Spleen (tissue), 11 donors: ENCODE data around the gene SCUBE1. TPM values are rescaled to one million over a fixed set of nuclear protein-coding genes. Genes with fewer than 3 reads are reported as not detected.

Experiments used
- DNase-seq: peaks from one replicate; pipeline ENCODE4 v3.0.0-alpha.2; 2020
- H3K27ac ChIP-seq, 8 donors: fragments of 200-600 bp; sonication (generic) in 7 of 8; 1 replicate in 4 of 8; 2 replicates in 4 of 8; pipeline versions ENCODE4 v1.5.0 to v1.8.0; 2016 to 2021; ENCODE audit warnings: inconsistent platforms in 4 of 8, mild to moderate bottlenecking in 4 of 8, moderate library complexity in 1 of 8
- H3K27me3 ChIP-seq, 7 donors: fragments of 200-600 bp; sonication (generic) in 6 of 7; replicated peaks in 1 of 7; 1 replicate in 4 of 7; 2 replicates in 3 of 7; pipeline versions ENCODE4 v1.5.0 to v1.8.0; 2016 to 2021; ENCODE audit warnings: inconsistent platforms in 3 of 7, mild to moderate bottlenecking in 1 of 7
- H3K36me3 ChIP-seq, 6 donors: fragments of 200-600 bp; sonication (generic) in 5 of 6; 1 replicate in 4 of 6; 2 replicates in 2 of 6; pipeline versions ENCODE4 v1.5.0 to v1.8.0; 2016 to 2021; ENCODE audit warnings: inconsistent platforms in 2 of 6
- H3K4me1 ChIP-seq, 6 donors: fragments of 200-600 bp; sonication (generic) in 5 of 6; 1 replicate in 3 of 6; 2 replicates in 3 of 6; pipeline versions ENCODE4 v1.5.0 to v1.8.0; 2016 to 2021; ENCODE audit warnings: inconsistent platforms in 3 of 6
- H3K4me3 ChIP-seq, 8 donors: fragments of 200-600 bp; sonication (generic) in 7 of 8; 1 replicate in 4 of 8; 2 replicates in 4 of 8; pipeline versions ENCODE4 v1.5.0 to v1.8.0; 2016 to 2021; ENCODE audit warnings: inconsistent platforms in 4 of 8, mild to moderate bottlenecking in 4 of 8, moderate library complexity in 2 of 8
- H3K9me3 ChIP-seq, 8 donors: fragments of 200-600 bp; sonication (generic) in 7 of 8; 1 replicate in 4 of 8; 2 replicates in 4 of 8; pipeline versions ENCODE4 v1.5.0 to v1.8.0; 2016 to 2021; ENCODE audit warnings: inconsistent platforms in 4 of 8
- POLR2A ChIP-seq, 3 donors: fragments of 450-650 bp; IDR thresholded peaks; one replicate each; pipeline ENCODE4 v1.5.1; 2017; ENCODE audit warnings: antibody characterized with exemption in 3 of 3, mild to moderate bottlenecking in 1 of 3
- POLR2AphosphoS5 ChIP-seq, 3 donors: sonication (generic); formaldehyde crosslinking; IDR thresholded peaks; one replicate each; pipeline ENCODE4 v1.5.1; 2017; ENCODE audit warnings: antibody characterized with exemption in 3 of 3
- WGBS, 5 donors: extraction: QIAGEN DNeasy Blood & Tissue Kit in 3 of 5; methylation state at CpG; one replicate each; pipeline versions ENCODE4 v1.1.5 to v1.1.7; 2013 to 2018; 5-methylcytosine and 5-hydroxymethylcytosine counted together
- intact Hi-C: fragments of 100-400 bp; cut with DNase I; formaldehyde crosslinking; loops from one replicate; pipeline ENCODE4 v1.15.0; 2023; ENCODE audit warnings: low total_unique reads
- polyA plus RNA-seq, 3 donors: library from polyadenylated mRNA; stranded (reverse); fragments of 200-250 nt; gene quantifications; one replicate each; pipeline ENCODE4 v1.2.1, GENCODE V29; 2013
- total RNA-seq, 7 donors: library from RNA; depleted of rRNA in 3 of 7; stranded (reverse); fragments of >200 nt in 3 of 7; fragmentation: NEBNext Ultra II Directional in 4 of 7; extraction: Animal tissue kit (Norgen Biotek cat#: 25700) in 4 of 7; gene quantifications; one replicate each; pipeline versions ENCODE4 v1.1.0 to v1.2.1, GENCODE V29; 2016 to 2021
- TF ChIP-seq, protein P1 (sequence below), 11 experiments: fragments of 200-600 bp in 7 of 11; fragments of 450-650 bp in 4 of 11; sonication (generic) in 4 of 11; IDR thresholded peaks in 8 of 11; conservative IDR thresholded peaks in 3 of 11; 1 replicate in 7 of 11; 2 replicates in 4 of 11; pipeline versions ENCODE4 v1.4.0 to v1.8.0; 2016 to 2021; ENCODE audit warnings: antibody characterized with exemption in 11 of 11, inconsistent platforms in 4 of 11, mild to moderate bottlenecking in 1 of 11
- donor health status: healthy with polysubstance abuse.
- donor health status: DM: no; HTN: no; CAD: no; lungs with moderate emphysema.
- donor health status: DM: no; HTN: no; CAD: no.
- donor health status: Bipolar disorder and iron deficiency.
- donor health status: healthy.
- donor health status: DM: no; HTN: no; CAD: no.
- donor health status: DM: yes; HTN: yes; CAD: no.

Gene SCUBE1
- total and polyA plus RNA-seq, 10 donors: 0.46 to 43.5 (median 15.9) TPM

DNA sequence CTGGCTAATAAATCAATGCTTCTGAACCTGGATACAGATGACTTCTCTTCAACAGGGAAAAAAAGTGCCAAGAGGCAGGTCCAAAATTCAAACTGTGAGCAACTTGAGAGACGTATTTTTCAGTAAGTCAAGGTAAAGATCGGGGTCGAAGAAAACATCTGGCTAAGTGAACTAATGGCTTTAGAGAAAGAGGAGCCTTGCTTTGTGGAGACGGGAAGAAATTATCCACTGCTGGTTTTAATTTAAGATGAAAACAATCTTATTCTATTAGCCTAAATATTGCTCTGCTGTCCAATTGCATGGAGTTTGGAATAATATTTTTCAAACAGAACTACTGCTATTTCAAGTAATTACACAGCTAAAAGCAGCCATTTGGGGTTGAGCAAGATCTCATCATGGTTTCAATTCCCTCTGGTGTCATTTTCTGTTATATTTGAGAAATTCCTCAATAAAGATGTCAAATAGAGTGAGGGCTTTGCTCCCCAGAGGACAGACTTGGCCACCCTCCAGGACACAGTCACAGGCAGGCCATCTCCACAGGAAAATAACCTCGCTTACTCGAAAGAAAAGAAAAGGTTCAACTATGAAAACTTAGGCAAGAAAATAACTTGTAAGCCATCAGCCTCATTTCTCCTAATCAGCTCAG lies 29.8 kb downstream of the SCUBE1 start:
- Histone ChIP-seq H3K9me3 (no peaks in the 10 kb centered on the region), H3K4me3 (no peak overlapping the region), H3K27ac (no peak overlapping the region), H3K27me3 (peaks cover 0 to 5% (median 0%) of the 10 kb centered on the region in 7 donors), H3K4me1 (peaks cover 0 to 18% (median 4%) of the 10 kb centered on the region in 6 donors), H3K36me3 (no peaks in the 10 kb centered on the region)
- DNase-seq: peak; percentile 22
- intact Hi-C loops: no loop called here
- TF ChIP-seq, protein P1, sequence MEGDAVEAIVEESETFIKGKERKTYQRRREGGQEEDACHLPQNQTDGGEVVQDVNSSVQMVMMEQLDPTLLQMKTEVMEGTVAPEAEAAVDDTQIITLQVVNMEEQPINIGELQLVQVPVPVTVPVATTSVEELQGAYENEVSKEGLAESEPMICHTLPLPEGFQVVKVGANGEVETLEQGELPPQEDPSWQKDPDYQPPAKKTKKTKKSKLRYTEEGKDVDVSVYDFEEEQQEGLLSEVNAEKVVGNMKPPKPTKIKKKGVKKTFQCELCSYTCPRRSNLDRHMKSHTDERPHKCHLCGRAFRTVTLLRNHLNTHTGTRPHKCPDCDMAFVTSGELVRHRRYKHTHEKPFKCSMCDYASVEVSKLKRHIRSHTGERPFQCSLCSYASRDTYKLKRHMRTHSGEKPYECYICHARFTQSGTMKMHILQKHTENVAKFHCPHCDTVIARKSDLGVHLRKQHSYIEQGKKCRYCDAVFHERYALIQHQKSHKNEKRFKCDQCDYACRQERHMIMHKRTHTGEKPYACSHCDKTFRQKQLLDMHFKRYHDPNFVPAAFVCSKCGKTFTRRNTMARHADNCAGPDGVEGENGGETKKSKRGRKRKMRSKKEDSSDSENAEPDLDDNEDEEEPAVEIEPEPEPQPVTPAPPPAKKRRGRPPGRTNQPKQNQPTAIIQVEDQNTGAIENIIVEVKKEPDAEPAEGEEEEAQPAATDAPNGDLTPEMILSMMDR (IDR thresholded peaks at IDR 0.05 in 8 of 11, conservative IDR thresholded peaks at IDR 0.05 in 3 of 11): no peak
- TF ChIP-seq POLR2AphosphoS5 (IDR thresholded peaks at IDR 0.05): no peak
- no peak for TF ChIP-seq POLR2A (IDR thresholded peaks at IDR 0.05)
- 75 to 80% (median 80%) methylated on average over 6 of the region's 6 CpGs for WGBS, 5 donors

DNA sequence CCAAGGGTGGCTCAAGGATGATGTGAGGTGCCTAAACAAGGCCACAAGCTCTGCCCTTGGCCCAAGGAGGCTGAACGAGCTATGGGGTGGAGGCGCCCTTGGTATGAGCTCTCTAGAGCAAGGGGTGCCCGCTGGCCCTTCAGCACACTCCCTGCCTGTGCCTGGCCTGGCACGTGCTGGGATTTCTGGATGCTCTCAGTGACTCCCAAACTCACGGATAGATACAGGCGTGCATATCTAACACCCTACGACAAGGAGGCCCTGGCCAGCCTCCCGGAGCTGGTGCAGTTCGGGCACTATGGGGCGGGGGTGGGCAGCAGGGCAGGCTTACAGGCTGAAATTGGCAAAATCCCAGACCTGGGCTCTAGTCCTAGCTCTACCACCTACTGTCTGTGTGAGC lies 30.6 kb downstream of the SCUBE1 start:
- intact Hi-C loops: no loop called here
- 82 to 97% (median 87%) methylated on average over 8 to 10 of the region's 10 CpGs for WGBS, 5 donors
- Histone ChIP-seq H3K4me1 (peaks cover 0 to 22% (median 6%) of the 10 kb centered on the region in 6 donors), H3K27ac (no peak overlapping the region), H3K36me3 (no peaks in the 10 kb centered on the region), H3K9me3 (no peaks in the 10 kb centered on the region), H3K4me3 (no peak overlapping the region), H3K27me3 (peaks cover 0 to 5% (median 0%) of the 10 kb centered on the region in 7 donors)
- TF ChIP-seq POLR2AphosphoS5 (IDR thresholded peaks at IDR 0.05) (no peak), POLR2A (IDR thresholded peaks at IDR 0.05) (no peak)
- TF ChIP-seq, protein P1 (IDR thresholded peaks at IDR 0.05 in 8 of 11, conservative IDR thresholded peaks at IDR 0.05 in 3 of 11): no peak
- peak; percentile 47 for DNase-seq

DNA sequence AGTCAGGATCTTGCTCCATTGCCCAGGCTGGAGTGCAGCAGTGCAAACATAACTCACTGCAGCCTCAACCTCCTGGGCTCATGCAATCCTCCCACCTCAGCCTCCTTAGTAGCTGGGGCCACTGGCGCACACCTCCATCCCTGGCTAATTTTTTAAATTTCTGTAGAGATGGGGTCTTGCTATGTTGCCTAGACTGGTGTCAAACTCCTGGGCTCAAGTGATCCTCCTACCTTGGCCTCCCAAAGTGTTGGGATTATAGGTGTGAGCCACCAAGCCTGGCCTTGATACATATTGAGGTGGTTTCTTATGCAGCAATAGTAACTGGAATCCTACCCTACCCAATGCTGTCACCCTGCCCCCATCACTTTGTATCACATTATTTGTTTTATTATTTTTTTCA lies 32.4 kb downstream of the SCUBE1 start:
- peak; percentile 2 for DNase-seq
- H3K4me3 ChIP-seq: no peak overlapping the region
- peaks cover 0 to 5% (median 0%) of the 10 kb centered on the region in 7 donors for H3K27me3 ChIP-seq
- TF ChIP-seq POLR2AphosphoS5 (IDR thresholded peaks at IDR 0.05): no peak
- TF ChIP-seq POLR2A (IDR thresholded peaks at IDR 0.05): no peak
- TF ChIP-seq, protein P1 (IDR thresholded peaks at IDR 0.05 in 8 of 11, conservative IDR thresholded peaks at IDR 0.05 in 3 of 11): no peak
- no peaks in the 10 kb centered on the region for H3K36me3 ChIP-seq
- H3K9me3 ChIP-seq: no peaks in the 10 kb centered on the region
- WGBS, 5 donors: 94 to 100% (median 96%) methylated on average over 1 of the region's 1 CpG
- no peak overlapping the region for H3K27ac ChIP-seq
- H3K4me1 ChIP-seq: peaks cover 0 to 32% (median 8%) of the 10 kb centered on the region in 6 donors
- intact Hi-C loops: no loop called here

DNA sequence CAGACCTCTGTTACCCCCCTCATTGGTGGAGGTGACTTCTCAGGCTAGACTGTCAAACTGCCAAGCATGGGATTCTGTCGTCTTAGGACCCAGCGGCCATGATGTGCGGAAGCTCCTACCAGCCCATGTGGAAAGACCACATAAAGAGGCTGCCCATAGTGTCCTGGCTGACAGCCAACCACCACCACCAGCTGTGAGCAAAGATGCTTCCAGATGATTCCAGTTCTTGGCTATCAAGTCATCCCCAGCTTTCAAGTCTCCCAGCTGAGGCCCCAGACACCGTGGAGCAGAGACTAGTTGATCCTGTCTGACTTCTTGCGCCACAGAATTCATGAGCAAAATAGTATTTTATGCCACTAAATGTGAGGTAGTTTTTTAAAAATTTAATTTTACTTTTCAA lies 32.9 kb downstream of the SCUBE1 start:
- Histone ChIP-seq H3K36me3 (no peaks in the 10 kb centered on the region), H3K9me3 (no peaks in the 10 kb centered on the region), H3K4me1 (peaks cover 0 to 32% (median 8%) of the 10 kb centered on the region in 6 donors), H3K27ac (no peak overlapping the region), H3K4me3 (no peak overlapping the region), H3K27me3 (peaks cover 0 to 5% (median 0%) of the 10 kb centered on the region in 7 donors)
- WGBS, 5 donors: 82 to 94% (median 88%) methylated on average over 3 to 5 of the region's 5 CpGs
- no peak for DNase-seq
- TF ChIP-seq, protein P1 (IDR thresholded peaks at IDR 0.05 in 8 of 11, conservative IDR thresholded peaks at IDR 0.05 in 3 of 11): no peak
- no peak for TF ChIP-seq POLR2A (IDR thresholded peaks at IDR 0.05)
- TF ChIP-seq POLR2AphosphoS5 (IDR thresholded peaks at IDR 0.05): no peak
- intact Hi-C loops: no loop called here
